Peyer's patch (tissue), 4 donors: ENCODE measurements around the gene SC5D.

Experiments used
- POLR2A ChIP-seq, 2 donors: fragments of 450-650 bp; IDR thresholded peaks; one replicate each; pipeline ENCODE4 v1.5.1; 2017; ENCODE audit warnings: antibody characterized with exemption in 2 of 2, mild to moderate bottlenecking in 2 of 2, moderate library complexity in 2 of 2
- TF ChIP-seq, protein P1 (sequence below), 6 experiments: fragments of 450-650 bp in 4 of 6; fragments of 200-600 bp in 2 of 6; sonication (generic) in 1 of 6; IDR thresholded peaks; one replicate each; pipeline ENCODE4 v1.5.1; 2017 to 2019; ENCODE audit warnings: antibody characterized with exemption in 6 of 6, mild to moderate bottlenecking in 3 of 6, moderate library complexity in 1 of 6

DNA sequence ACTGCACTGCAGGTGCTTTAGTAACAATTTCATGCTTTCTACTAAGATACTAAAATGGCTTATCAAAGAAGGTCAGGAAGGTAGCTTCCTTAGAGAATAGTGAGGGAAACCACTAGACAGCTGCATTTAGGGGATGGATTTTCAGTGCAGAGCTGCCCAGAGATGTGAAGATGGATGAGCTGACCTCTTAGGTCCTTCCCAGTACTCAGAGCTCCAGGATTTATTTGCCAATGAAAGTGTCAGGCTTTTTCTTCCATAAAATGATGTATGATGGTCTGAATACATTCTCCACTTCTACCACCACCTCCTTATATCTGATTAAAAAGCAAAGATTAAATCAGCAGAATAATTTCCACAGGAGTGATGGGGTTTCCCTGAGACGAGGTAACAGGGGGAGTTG is 35.0 kb downstream of the SC5D start:
- TF ChIP-seq, protein P1, sequence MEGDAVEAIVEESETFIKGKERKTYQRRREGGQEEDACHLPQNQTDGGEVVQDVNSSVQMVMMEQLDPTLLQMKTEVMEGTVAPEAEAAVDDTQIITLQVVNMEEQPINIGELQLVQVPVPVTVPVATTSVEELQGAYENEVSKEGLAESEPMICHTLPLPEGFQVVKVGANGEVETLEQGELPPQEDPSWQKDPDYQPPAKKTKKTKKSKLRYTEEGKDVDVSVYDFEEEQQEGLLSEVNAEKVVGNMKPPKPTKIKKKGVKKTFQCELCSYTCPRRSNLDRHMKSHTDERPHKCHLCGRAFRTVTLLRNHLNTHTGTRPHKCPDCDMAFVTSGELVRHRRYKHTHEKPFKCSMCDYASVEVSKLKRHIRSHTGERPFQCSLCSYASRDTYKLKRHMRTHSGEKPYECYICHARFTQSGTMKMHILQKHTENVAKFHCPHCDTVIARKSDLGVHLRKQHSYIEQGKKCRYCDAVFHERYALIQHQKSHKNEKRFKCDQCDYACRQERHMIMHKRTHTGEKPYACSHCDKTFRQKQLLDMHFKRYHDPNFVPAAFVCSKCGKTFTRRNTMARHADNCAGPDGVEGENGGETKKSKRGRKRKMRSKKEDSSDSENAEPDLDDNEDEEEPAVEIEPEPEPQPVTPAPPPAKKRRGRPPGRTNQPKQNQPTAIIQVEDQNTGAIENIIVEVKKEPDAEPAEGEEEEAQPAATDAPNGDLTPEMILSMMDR (IDR thresholded peaks at IDR 0.05), result no peak
- no peak for TF ChIP-seq POLR2A (IDR thresholded peaks at IDR 0.05)
